HL-60/S4 treated with phorbol 12-myristate 13-acetate at 8.2 ng/mL for 4 days and 3 days (cell line): Measurements from ENCODE around the gene OR51T1.

Experiments used
- in situ Hi-C: fragments of 300-500 bp; cut with MboI; formaldehyde crosslinking; loops from 2 replicates; pipeline ENCODE4 v1.15.0; 2022; ENCODE audit warnings: low sequenced_read_pairs

Gene OR51T1

GRCh38 chr11:4924239-4924638 is 42.5 kb downstream of the OR51T1 start, which contains the start of gene OR51G1:
TSS of gene OR51G1 (minus strand) at chr11:4924339. CDS start at chr11:4924339, 0 bp downstream.
- in situ Hi-C loops, result no loop called here

GRCh38 chr11:4926608-4927007 is 44.9 kb downstream of the OR51T1 start:
- in situ Hi-C loops, result no loop called here
